Coronary artery (tissue), 2 donors: ENCODE data around the gene CDH4.
"Not testable (repeated sequence)": the region's sequence is repeated elsewhere in the genome, so short reads cannot be mapped to it uniquely, and the experiment has no call there.

Source experiments
- DNase-seq: peaks from one replicate; pipeline ENCODE4 v3.0.0-alpha.2; 2017; ENCODE audit warnings: low spot score
- H3K27ac ChIP-seq, 2 donors: fragments of 200-600 bp; sonication (generic); one replicate each; pipeline ENCODE4 v1.5.1; 2016 to 2019
- H3K4me3 ChIP-seq: fragments of 200-600 bp; sonication (generic); 2 replicates; pipeline ENCODE4 v1.5.1; 2016; ENCODE audit warnings: mild to moderate bottlenecking, moderate library complexity
- CTCF ChIP-seq: fragments of 200-600 bp; sonication (generic); IDR thresholded peaks from one replicate; pipeline ENCODE4 v1.5.1; 2019; ENCODE audit warnings: antibody characterized with exemption

Gene CDH4

GRCh38 chr20:61478611-61479305 lies 226.7 kb downstream of the CDH4 start:
- Histone ChIP-seq H3K4me3 (no peak overlapping the region), H3K27ac (no peak overlapping the region)
- TF ChIP-seq CTCF, result no peak
- no peak for DNase-seq

DNA sequence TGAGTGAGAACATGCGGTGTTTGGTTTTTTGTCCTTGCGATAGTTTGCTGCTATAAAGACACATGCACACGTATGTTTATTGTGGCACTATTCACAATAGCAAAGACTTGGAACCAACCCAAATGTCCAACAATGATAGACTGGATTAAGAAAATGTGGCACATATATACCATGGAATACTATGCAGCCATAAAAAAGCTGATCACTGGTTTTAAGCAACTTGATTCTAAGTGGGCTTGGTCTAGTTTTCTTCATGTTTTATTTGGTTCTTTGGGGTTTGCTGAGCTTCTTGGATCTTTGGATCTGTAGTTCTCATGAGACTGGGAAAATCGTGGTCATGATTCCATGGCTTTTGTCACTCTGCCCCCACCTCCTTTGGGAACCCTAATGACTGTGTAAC lies 227.4 kb downstream of the CDH4 start:
- H3K4me3 ChIP-seq, H3K27ac ChIP-seq, DNase-seq: not testable (repeated sequence)

DNA sequence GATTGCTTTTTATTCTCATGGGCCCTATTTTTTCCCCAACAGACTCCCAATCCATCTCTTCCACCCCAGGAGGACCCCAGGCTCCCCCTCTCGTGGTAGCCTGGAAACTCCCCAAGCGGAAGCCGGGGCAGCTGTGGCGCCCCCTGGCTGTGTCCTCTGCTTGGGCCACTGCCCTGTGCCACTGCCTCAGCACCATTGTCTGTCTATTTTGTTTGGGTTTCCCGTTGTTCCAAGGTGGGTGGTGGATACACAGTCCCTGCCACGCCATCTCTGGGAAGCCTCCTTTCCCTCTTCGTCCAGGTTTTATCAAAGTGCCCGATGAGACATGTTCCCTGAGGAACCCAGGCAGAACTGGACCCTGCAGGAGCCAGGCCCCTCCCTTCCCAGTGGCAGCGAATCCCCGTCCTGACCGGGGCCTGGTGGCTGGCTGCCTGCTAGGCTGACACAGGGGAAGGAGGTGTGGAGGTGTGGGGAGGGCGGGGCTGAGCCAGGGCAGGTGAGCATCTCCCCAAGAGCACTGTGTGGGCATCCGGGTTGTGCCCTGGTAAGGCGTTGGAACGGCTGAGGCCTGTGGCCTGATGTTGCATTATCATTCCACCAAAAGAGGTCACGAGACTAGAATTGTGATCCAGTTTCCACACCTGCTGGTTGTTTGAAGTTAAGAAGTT lies 228.2 kb downstream of the CDH4 start:
- no peak overlapping the region for H3K27ac ChIP-seq
- no peak for DNase-seq
- TF ChIP-seq CTCF, result no peak
- H3K4me3 ChIP-seq, result no peak overlapping the region

DNA sequence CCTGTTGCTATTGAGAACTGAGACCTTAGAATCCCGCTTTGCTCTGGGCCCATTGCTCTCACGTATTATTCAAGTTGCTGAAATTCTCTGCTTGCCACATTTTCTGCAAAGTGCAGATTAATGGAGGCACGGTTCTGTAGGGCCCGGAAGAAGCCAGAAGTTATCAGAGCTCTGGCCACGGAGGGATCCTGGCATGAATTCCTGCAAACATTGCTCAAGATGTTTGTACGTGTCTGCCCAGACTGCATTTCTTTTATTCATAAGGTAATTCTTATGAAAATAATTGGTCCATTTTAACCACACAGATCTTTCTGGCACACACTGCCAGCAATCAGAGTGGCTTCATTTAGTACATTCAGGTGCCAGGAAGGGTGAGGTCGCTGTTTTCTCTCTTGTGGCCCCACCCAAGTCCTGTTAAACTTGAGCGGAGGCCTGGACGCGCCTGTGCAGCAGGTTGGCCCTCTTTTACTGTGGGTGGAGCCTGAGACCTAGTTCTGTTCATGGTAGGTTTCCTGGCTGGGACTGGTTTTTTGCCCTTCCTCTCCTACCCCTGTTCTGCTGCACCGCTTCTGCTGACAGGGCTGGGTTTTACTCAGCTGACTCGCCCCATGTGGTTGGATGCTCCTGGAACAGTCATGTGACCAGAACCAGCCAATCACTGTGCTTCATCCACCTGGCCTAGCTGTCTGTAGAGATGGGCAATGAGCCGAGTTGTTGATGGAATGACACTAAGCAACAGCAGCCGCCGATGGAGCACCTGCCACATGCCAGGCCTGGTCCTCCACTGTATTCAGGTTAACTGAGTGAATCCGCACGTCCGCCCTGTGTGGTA lies 230.2 kb downstream of the CDH4 start:
- Histone ChIP-seq H3K27ac (no peak overlapping the region), H3K4me3 (no peak overlapping the region)
- no peak for TF ChIP-seq CTCF
- DNase-seq, result no peak

- Histone ChIP-seq H3K27ac (no peak overlapping the region), H3K4me3 (no peak overlapping the region)
- DNase-seq, result no peak
- TF ChIP-seq CTCF, result no peak
Measured at GRCh38 chr20:61482901-61483300, 230.8 kb downstream of the CDH4 start.

- no peak for DNase-seq
- Histone ChIP-seq H3K4me3 (no peak overlapping the region), H3K27ac (no peak overlapping the region)
- no peak for TF ChIP-seq CTCF
Measured at GRCh38 chr20:61483336-61484067, 231.4 kb downstream of the CDH4 start.

- no peak overlapping the region for H3K4me3 ChIP-seq
- no peak for DNase-seq
- no peak for TF ChIP-seq CTCF
- no peak overlapping the region for H3K27ac ChIP-seq
Measured at GRCh38 chr20:61486198-61486597, 234.1 kb downstream of the CDH4 start.
